Stimulated activated CD8-positive, alpha-beta memory T cell treated with anti-CD3 and anti-CD28 coated beads, Interleukin-4, amount 100 ng/mL, for 24 hours (primary cell): ENCODE measurements around the gene COMMD9.
A peak's percentile ranks its signal among the peaks of the same experiment; 100 is the strongest.

Source experiments
- DNase-seq: peaks from one replicate; pipeline ENCODE4 v3.0.0-alpha.2; 2020; ENCODE audit warnings: low read depth

Gene COMMD9

DNA sequence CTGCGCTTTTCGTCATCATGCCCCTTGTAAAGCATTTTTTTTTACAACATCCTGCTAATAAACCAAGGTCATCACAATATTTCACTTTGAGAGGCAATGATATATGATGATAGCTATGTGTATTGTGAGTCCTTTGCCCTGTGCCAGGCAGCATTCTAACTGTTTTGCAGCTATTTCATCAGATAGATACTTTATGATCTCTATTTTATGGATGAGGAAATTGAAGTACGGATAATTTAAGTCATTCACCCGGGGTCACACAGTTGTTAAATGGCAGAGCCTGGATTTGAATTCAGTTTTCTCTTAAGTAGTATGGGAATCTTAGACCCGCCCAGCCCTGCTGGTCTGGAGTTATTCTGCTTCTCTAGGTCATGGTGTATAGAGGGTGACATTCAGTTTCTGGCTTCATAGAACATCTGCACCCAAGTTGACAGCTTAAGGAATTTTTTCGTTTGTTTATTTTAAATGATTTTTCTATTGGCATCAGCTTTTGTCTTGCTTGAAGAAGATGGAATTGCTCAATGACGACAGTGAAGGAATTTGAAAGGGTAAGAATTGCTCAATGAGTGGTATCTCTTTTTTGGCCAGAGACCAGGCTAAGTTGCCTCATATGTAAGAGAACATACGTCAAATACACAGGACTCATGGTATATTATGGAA, 7.8 kb upstream of the COMMD9 start:
- DNase-seq: no peak

DNA sequence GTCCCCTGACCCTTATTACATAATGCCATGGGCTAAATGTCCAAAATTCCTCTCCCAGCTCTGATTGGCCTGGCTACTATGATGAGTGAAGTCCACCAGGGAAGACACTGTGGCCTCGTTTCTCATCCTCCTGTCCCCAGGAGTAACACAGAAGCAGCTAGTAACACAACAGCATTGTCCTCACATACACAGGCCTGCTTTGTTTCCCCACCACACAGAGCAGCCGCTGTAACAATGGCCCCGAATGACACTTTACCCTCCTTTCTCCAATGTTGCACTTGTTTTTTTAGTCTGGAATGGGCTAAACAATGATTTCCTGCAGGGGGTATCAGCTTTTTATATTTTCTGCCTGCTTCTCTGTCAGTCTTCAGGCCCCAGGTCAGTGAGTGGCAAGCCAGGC, 6.7 kb upstream of the COMMD9 start, which contains the start of gene PRR5L:
Gene PRR5L, plus strand, starts transcription at position 363 of the 400 bp plus-strand sequence. CDS start 104,834 bp downstream, outside the sequence.
- DNase-seq: no peak

DNA sequence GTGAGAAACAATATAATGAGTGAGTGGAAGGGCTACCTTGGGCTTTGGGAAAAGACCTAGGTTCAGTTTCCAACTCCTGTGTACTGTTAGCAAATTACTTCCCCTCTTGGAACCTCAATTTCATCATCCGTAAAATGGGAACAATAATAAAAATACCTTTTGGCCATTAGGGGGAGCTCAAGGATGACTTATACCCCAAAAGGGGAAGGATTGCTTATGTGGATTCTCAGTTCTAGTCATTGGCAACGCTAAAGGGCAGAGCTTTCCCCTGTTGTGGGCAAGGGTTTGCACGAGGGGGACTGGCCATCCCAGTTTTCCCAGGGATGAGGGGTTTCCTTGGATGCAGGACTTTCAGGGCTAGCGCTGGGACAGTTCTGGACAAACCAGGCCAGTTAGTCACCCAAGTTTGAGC, 3.1 kb upstream of the COMMD9 start:
- no peak for DNase-seq

DNA sequence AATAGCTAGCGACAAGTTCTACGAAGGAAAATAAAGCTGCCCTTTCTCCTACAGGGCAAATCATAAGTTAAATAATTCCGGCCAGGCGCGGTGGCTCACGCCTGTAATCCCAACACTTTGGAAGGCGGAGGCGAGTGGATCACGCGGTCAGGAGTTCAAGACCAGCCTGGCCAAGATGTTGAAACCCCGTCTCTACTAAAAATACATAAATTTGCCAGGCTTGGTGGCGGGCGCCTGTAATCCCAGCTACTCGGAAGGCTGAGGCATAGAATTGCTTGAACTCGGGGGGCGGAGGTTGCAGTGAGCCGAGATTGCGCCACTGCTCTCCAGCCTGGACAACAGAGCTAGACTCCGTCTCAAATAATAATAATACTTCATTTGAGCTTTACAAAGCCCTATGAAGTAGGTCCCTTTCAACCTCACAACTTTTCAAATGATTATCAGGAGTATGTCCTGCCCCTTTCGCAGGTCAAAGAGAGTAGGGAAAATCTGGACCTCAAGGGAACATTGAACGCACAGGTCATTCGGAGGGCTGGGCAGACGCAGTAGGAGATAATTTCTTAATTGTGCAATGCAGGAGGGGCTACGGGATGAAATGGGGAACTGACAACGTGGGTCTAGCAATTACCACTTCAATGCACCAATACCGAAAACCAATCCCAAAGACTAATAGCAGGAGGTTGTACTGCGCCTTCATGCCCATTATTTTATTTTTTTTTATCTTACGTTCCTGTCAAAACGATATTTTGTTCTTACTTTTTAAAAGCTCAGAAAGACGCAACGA, 590 bp downstream of the COMMD9 start:
- DNase-seq: no peak

DNA sequence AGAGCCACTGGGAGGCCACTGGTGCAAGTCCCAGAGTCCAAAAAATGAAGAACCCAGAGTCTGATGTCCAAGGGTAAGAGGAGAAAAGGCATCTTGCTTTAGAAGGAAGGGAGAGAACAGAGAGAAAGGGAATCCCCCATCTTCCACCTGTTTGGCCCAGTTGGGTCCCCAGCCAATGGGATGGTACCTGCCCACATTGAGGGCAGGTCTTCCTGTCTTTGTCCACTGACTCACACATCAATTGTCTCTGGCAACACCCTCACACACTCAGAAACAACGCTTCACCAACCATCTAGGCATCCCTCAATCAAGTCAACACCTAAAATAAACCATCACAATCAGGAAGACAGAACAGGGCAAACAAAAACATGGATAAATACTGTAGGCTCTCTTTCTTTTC, 6.3 kb downstream of the COMMD9 start:
- DNase-seq: no peak

DNA sequence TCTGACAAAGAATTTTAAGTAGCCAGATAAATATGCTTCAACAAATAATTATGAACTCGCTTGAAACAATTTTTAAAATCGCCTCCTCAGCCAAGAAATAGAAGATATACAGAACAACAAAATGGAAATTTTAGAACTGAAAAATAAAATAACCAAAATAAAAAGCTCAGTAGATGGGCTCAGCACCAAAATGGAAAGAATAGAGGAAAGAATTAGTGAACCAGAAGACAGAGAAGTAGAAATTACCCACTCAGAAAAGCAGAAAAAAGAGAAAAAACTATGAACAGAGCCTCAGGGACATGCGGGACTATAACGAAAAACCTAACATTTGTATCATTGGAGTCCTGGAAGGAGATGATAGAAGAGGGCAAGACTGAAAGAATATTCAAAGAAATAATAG, 7.4 kb downstream of the COMMD9 start:
- no peak for DNase-seq

DNA sequence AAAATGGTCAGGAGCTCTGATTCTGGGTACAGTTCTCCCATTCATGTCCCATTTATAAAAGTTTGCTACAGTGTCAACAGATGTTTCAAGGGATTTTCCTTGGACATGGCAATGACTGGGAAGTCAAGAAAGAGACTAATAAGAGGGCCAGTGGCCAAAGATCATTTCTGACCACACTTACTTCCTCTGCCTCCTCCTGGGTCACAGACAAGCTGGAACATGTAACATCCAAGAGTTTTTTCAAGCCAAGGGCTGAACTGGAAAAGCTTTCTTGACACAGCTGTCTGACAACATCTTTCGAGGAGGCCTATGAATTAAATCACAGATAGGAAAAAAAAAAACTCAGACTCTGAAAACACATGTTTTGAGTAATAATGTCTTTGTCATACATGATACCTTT, 8.7 kb downstream of the COMMD9 start:
- DNase-seq: no peak

DNA sequence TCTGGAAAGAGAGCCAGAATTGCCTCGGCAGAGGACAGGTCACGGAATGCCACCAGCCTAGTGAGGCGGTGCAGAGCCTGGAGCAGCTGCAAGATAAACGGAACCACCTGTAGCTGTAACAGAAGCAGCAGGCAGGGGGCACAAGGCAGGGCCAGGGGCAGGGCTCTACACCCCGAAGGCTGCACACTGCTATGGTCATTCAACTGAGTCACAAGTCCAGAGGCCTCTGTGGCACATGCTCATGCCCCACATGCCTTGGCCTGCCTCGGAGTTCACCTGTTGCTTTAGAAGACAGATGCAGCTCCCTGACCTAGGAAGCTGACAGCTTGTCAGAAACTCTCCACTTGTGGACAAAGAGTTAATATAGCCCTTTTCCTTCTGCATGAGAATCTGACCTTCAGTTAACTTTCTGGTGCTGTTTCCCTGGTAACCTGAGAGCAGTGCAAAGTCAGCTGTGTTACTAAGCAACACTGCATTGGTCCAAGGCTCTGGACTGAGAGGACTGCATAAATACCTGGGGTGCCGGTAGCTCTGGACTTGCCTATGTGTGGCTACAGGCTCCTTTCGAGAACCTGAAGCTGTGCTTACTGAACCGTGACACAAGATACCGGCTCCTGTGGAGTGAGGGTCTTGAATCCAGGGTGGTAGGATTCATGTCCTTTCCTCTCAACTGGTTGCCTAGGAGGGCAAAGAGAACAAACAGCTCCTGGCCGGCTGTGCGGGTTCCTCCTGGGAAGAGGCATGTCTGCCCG, 10.5 kb downstream of the COMMD9 start:
- DNase-seq: no peak

DNA sequence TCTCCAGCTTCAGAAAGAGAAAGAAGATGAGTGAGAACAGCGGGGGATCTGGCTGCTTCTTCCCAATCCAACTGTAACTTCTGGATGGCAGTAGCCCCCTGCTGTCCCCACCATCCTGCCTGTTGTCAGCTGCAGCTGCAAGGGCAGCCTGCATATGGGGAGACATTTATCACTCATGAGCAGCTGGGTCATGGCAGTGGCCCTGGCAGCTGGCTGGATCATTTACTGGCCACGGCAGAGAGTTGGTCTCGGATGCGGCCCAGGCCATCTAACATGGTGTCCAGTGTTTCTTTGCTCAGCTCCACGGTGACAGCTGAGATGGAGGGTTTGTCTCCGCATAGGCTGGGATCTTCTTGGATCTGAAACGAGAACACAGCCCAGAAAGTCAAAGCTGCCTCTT, 14.8 kb downstream of the COMMD9 start:
- DNase-seq: no peak

DNA sequence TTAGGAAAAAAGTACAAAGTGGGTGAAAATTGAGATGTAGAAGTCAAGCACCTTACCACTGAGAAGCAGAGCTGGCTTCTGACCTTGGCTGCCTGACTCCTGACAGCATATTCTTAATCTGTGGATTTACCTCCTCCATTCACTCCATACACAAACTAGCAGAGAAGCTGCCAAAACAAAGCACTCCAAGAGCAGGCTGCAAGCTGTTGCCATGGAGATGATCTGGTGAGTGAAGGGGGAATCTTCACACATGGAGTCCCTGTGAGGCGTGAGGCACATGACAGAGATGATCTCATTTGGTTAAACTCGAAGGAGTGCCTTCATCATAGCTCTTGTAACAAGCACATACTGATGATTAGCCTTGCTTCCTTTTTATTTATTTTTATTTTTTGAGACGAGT, 16.1 kb downstream of the COMMD9 start:
- no peak for DNase-seq

DNA sequence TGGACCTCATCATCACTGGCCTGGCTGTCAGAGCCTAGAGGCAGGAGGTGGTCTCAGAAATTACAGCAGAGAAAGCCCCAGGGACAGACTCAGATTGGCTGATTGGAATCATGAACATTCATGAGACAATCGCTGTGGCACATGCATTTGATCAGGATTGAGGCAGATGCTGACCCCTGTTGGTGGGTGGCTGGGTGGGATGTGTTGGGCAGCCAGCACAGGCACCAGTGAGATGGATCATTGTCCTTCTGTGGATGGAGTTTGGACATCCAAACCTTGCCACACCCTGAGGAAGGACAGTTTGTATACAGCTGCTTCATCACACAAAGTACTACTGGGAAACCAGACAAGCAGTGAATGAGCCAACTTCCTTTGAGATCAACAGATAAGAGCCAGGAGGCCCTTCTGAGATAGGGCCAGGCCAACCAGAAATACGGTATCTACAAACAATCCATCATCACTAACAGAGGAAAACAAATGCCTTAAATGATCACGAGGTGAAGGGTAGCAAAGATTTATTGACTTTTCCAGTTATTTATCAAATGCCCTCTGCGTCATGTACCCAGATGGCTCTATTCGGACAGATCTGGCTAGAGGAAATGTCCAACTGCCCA, 17.3 kb downstream of the COMMD9 start:
- no peak for DNase-seq

DNA sequence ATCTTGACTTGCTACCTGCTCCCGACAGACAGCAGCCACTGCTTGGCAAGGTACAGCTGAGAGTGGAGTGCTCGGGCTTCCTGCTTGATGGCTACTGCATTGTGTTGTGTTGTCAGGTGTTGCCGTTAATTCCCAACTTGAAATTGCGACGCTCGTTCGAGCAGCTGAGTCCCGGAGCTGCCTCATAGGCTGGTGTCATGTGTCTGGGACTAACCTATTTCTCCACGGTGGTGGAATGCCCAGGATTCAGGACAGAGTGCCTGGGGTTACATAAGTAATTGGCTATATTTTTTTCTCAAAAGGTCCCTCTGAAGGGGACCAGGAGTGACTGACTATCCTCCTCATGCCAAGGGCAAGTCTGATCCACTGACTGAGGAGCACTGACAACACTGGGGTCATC, 18.5 kb downstream of the COMMD9 start:
- DNase-seq: no peak

DNA sequence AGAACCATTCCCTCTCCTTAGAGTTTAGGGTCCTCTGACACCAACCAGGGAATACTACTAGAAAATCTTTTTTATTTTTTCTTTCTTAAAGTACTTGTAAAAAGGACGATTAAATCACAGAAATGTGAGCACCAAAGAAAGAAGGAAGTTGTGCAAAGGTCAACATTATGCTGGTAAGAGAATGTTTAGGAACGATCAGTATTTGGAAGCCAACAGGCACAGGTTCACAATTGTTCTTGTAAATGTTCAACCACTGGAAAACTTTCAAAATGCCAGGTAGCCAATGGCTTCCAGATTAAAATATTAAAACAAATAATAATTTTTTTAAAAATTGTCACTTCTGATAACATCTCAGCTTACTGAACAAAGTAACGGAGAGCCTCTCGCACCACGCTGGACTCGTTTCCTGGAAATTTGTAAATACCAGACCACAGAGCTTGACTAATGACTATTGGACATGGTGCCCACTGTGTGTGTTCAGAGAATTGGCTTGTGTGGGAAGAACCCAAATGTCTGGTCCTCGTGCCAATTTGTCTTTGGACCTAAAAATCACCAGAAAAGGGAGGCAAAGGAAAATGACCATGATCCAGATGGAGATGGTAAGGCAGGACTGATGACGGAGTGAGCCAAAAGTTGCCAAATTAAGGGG, 20.8 kb downstream of the COMMD9 start:
- DNase-seq: no peak

DNA sequence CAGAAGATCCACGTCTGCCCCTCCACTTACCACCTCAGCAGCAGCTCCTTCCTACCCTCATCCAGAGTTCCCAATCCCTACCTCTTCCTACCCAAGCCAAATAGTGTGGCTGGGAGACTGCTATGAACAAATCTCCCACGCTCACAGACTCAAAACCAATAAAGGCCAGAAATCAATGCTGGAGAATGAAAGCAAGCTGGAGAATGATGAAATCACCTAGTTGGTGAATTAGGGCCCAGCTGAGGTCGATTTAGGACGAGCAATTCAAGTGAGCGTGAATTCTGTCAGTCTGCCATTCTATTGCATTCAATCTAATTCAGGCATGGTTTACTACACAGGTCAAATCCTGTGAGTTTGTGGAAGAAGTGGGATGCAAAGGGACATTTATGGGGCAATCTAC, 22.5 kb downstream of the COMMD9 start:
- DNase-seq: no peak

DNA sequence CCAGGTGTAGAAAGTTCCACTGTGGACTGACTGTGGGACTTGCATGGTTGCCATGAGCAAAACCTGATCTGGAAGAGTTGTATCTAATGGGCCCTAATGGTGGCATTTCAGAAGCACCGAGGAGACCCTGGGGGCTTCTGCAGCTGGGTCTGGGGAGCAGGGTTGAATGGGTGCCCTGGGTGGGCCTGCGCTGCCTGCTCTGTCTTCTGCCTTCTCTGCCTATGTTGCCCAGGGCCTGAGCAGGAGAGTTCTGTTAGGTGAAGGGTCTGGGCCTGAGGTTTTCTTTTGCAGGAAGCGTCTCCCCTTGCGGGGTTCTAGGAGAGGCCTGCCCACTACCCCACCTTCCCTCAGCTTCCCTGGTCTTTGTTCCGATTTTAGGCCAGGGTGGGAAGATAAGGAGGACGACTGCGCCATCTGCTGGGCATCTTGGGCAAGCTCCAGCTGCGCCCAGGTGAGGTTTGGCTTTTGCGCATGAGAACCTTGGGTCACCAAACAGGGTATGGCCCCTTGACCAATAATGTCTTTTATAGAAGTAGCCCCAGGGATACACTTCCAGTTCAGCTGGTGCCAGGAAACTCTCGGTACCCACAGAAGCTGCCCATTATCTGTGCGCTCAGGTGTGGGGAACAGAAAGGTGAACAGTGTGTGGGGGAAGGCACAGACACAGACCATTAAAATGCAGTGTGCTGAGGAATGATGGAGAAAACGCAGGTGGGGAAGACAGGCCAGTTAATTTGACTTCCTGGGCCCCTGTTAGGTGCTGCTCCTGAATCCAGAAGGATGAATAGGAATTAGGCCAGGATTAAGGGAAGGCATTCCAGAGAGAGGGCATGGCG, 23.2 kb downstream of the COMMD9 start:
- DNase-seq: peak; percentile 11

DNA sequence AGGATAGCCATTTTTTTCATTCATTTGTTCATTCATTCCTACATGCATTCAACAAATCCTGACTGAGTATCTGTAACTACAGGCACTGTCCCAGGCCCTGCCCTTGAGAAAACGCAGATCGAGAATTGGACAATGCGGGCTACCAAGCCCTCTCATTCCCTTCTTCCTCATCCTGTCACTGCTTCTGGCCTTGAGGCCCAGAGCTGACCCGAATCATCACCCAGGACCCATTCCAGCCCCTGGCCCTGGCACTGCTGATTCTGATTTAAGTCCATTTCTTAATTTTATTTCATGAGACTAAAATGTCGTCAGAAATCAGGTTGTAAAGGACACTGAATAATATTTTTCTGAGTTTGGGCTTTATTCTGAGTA, 24.3 kb downstream of the COMMD9 start:
- DNase-seq: no peak

DNA sequence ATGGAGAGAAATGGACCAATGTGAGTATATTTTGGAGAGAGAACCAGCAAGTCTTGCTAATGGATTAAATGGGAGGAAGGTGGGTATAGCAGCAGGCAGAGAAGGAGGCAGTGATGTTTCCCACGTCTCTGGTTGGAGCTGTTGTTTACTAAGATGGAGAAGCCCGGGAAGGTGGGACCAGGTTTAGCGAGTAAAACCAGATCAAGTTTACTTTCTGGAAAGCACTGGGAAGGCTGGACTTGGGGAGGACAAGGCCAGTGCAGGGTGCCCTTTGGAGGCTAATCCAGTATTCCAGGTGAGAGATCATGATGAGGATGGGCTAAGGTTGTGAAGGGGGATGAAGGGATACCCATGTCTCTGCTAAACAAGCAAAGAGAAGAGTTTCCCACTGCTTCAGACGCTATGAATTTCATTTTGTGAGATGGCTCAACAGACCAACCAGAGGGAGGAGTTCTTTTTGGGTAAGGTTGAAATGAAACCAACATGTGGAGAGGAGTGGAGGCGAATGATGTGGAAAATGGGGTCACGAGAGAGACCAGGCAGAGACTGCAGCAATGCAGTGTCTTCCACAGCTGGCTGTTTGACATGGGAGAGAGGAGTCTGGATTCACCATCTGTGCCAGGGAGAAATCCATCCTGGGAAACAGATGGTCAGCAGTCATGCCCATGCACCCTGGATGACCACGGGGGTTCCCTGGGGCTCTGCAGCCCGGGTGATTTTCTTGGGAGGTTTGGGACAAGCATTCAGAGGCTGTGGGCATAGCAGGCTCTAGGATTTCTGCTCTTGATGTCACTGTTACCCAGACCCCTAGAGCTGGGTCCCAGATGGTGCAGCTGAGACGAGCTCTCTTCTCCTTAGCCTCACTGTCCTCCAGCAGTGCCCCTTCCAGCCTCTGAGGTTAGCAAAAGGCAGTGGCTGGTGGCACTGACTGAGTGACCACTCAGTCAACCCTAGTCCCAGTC, 24.9 kb downstream of the COMMD9 start:
- no peak for DNase-seq

DNA sequence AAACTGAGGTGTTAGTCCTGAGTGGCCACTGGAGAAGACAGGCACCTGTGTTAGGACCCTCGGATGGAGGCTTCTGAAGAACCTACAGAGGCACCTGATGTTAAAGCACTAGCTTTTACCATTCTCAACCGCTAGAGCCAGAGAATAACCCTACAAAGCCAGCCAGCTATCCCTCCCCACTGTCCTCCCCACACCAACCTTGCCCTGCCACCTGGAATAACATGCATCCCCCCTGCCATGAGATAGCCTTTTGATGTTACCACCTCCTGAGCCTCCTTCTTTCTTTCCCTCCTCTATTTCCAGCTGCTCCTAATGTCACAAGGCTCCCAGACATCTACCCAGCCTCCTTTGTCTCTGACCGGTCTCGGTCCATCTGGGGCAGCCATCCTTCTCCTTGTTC, 28.1 kb downstream of the COMMD9 start:
- no peak for DNase-seq

DNA sequence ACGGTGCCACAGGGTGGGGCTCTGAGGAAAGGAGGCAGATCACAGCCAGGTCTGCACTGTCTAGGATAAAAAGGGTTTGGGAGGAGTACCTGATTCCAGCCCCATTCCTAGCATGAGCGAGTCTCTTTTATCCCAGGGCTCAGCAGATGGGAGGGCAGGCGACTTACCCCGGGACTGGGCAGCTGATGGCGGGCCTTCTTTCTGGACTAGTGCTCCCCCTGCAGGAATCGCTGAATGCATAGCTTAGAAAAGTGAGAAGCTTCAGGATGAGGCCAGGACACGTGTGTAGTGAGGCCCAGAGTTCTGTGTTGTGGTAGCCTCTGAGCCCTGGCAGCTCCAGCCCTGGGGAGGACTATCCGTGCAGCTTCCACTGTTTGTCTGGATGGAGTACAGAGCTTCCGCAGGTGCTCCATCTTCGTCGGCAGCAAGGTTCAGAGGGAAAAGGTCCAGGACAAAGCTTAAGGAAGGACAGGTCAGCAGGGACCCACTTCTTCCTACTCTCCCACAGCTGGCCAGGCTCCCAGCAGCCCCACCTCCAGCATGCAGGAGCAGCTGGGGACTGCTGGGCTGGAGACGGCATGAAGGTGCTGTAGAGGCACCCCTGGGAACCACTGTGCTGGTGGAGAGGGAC, 30.4 kb downstream of the COMMD9 start:
- DNase-seq: no peak

DNA sequence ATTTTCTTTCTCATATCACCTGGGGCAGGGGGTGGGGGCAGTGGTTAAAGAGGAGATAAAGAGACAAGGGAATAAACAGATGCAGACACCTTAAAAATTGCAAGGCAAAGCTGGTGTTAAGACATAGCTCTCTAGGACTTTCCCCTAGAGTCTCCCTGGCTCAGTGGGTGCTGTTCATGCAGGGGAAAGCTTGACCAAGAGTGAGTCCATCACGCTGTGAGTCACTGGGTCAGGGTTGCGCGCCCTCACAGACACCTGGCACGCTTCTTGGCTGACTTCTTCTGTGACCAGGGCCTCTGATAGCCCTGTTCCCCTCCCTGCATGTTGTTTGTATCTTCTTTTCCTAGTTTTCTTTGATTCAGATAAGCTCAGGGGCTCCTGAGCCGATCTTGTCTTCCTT, 31.9 kb downstream of the COMMD9 start:
- no peak for DNase-seq
